ENCODE measurements around the gene USP48.

GRCh38 chr1:21828506-21829210 lies 45.7 kb upstream of the USP48 start:
- TF ChIP-seq, protein P1, sequence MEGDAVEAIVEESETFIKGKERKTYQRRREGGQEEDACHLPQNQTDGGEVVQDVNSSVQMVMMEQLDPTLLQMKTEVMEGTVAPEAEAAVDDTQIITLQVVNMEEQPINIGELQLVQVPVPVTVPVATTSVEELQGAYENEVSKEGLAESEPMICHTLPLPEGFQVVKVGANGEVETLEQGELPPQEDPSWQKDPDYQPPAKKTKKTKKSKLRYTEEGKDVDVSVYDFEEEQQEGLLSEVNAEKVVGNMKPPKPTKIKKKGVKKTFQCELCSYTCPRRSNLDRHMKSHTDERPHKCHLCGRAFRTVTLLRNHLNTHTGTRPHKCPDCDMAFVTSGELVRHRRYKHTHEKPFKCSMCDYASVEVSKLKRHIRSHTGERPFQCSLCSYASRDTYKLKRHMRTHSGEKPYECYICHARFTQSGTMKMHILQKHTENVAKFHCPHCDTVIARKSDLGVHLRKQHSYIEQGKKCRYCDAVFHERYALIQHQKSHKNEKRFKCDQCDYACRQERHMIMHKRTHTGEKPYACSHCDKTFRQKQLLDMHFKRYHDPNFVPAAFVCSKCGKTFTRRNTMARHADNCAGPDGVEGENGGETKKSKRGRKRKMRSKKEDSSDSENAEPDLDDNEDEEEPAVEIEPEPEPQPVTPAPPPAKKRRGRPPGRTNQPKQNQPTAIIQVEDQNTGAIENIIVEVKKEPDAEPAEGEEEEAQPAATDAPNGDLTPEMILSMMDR (IDR thresholded peaks at IDR 0.05; ENCODE audit: low read depth, low read length), result no peak
- no peak for TF ChIP-seq EZH2phosphoT487 (IDR thresholded peaks at IDR 0.05; ENCODE audit: low read depth)
